HCT116 (cell line): ENCODE data around the gene EBLN2.

Experiments used
- EGR1 ChIP-seq: IDR thresholded peaks from 2 replicates; pipeline ENCODE4 v1.6.1; 2012; ENCODE audit warnings: low read depth
- POLR2A ChIP-seq: IDR thresholded peaks from 2 replicates; pipeline ENCODE4 v1.7.0; 2011; ENCODE audit warnings: borderline replicate concordance; ENCODE audit not compliant: insufficient read depth, insufficient read length; ENCODE audit errors: extremely low read depth
- POLR2AphosphoS5 ChIP-seq: IDR thresholded peaks from 2 replicates; pipeline ENCODE4 v1.6.1; 2011; ENCODE audit warnings: mild to moderate bottlenecking, low read depth, low read length, moderate library complexity
- RAD21 ChIP-seq: IDR thresholded peaks from 2 replicates; pipeline ENCODE4 v1.6.1; 2012; ENCODE audit warnings: low read depth, mild to moderate bottlenecking
- SRF ChIP-seq: IDR thresholded peaks from 2 replicates; pipeline ENCODE4 v1.6.1; 2012; ENCODE audit warnings: low read depth
- YY1 ChIP-seq: IDR thresholded peaks from 2 replicates; pipeline ENCODE4 v1.6.1; 2011; ENCODE audit warnings: low read length, low read depth, moderate library complexity, mild to moderate bottlenecking; ENCODE audit not compliant: insufficient replicate concordance; ENCODE audit errors: extremely low read depth
- ZNF274 ChIP-seq: fragments of 200-500 bp; sonication (Bioruptor generic); IDR thresholded peaks from 2 replicates; pipeline ENCODE4 v1.6.1; 2014; ENCODE audit warnings: mild to moderate bottlenecking, low read depth, low read length, inconsistent platforms
- TF ChIP-seq, protein P1 (sequence below), 3 experiments: fragments of 200-600 bp in 1 of 3; sonication (generic) in 1 of 3; IDR thresholded peaks in 2 of 3; conservative IDR thresholded peaks in 1 of 3; 2 replicates each; pipeline ENCODE4 v1.5.1; 2012 to 2017; ENCODE audit warnings: low read depth in 2 of 3, low read length in 2 of 3, antibody characterized with exemption in 1 of 3, borderline replicate concordance in 1 of 3, control low read depth in 1 of 3, mild to moderate bottlenecking in 1 of 3, mixed read lengths in 1 of 3, mixed run types in 1 of 3, moderate library complexity in 1 of 3; ENCODE audit not compliant: insufficient read depth in 1 of 3
- TF ChIP-seq, protein P2 (sequence below): IDR thresholded peaks from 2 replicates; pipeline ENCODE4 v1.6.1; 2012
- TF ChIP-seq, protein P3 (sequence below): IDR thresholded peaks from 2 replicates; pipeline ENCODE4 v1.6.1; 2012; ENCODE audit warnings: low read depth

DNA sequence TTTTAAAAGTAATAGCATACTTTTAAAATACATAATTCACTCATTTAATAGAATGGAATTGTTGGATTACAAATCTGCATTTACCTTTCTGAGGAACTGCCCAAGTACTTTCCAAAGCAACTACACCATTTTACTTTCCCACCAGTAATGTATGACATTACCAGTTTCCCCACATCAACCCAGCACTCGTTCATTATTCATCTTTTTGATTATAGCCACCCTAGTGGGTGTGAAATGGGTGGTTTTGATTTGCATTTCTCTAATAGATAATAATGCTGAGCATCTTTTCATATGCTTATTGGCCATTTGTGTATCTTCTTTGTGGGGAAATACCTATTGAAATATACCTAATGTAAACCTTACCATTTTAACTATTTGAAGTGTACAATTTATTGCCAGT is 18.0 kb upstream of the EBLN2 start:
- TF ChIP-seq EGR1 (no peak), RAD21 (no peak), POLR2AphosphoS5 (no peak), YY1 (no peak), POLR2A (no peak), SRF (no peak), ZNF274 (no peak)
- TF ChIP-seq, protein P1, sequence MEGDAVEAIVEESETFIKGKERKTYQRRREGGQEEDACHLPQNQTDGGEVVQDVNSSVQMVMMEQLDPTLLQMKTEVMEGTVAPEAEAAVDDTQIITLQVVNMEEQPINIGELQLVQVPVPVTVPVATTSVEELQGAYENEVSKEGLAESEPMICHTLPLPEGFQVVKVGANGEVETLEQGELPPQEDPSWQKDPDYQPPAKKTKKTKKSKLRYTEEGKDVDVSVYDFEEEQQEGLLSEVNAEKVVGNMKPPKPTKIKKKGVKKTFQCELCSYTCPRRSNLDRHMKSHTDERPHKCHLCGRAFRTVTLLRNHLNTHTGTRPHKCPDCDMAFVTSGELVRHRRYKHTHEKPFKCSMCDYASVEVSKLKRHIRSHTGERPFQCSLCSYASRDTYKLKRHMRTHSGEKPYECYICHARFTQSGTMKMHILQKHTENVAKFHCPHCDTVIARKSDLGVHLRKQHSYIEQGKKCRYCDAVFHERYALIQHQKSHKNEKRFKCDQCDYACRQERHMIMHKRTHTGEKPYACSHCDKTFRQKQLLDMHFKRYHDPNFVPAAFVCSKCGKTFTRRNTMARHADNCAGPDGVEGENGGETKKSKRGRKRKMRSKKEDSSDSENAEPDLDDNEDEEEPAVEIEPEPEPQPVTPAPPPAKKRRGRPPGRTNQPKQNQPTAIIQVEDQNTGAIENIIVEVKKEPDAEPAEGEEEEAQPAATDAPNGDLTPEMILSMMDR (IDR thresholded peaks at IDR 0.05 in 2 of 3, conservative IDR thresholded peaks at IDR 0.05 in 1 of 3; ENCODE audit: borderline replicate concordance in 1 of 3, insufficient read depth in 1 of 3, low read depth in 2 of 3, low read length in 2 of 3), result no peak
- TF ChIP-seq, protein P2, sequence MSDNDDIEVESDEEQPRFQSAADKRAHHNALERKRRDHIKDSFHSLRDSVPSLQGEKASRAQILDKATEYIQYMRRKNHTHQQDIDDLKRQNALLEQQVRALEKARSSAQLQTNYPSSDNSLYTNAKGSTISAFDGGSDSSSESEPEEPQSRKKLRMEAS, result no peak
- TF ChIP-seq, protein P3, sequence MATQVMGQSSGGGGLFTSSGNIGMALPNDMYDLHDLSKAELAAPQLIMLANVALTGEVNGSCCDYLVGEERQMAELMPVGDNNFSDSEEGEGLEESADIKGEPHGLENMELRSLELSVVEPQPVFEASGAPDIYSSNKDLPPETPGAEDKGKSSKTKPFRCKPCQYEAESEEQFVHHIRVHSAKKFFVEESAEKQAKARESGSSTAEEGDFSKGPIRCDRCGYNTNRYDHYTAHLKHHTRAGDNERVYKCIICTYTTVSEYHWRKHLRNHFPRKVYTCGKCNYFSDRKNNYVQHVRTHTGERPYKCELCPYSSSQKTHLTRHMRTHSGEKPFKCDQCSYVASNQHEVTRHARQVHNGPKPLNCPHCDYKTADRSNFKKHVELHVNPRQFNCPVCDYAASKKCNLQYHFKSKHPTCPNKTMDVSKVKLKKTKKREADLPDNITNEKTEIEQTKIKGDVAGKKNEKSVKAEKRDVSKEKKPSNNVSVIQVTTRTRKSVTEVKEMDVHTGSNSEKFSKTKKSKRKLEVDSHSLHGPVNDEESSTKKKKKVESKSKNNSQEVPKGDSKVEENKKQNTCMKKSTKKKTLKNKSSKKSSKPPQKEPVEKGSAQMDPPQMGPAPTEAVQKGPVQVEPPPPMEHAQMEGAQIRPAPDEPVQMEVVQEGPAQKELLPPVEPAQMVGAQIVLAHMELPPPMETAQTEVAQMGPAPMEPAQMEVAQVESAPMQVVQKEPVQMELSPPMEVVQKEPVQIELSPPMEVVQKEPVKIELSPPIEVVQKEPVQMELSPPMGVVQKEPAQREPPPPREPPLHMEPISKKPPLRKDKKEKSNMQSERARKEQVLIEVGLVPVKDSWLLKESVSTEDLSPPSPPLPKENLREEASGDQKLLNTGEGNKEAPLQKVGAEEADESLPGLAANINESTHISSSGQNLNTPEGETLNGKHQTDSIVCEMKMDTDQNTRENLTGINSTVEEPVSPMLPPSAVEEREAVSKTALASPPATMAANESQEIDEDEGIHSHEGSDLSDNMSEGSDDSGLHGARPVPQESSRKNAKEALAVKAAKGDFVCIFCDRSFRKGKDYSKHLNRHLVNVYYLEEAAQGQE, result no peak
